K562 (cell line): ENCODE data around the gene DGKA. TPM values are rescaled to one million over a fixed set of nuclear protein-coding genes. Genes with fewer than 3 reads are reported as not detected.
A peak's percentile ranks its signal among the peaks of the same experiment; 100 is the strongest.

Experiments
- BDP1 ChIP-seq: IDR thresholded peaks from 3 replicates; pipeline ENCODE4 v1.6.1; 2011; ENCODE audit not compliant: insufficient read length, insufficient read depth
- BMI1 ChIP-seq: fragments of 150-350 bp; IDR thresholded peaks from 2 replicates; pipeline ENCODE4 v1.6.1; 2014; ENCODE audit warnings: low read length
- CCAR2 ChIP-seq: fragments of 200-400 bp; formaldehyde crosslinking; IDR thresholded peaks from 2 replicates; pipeline ENCODE4 v1.6.1; 2017; ENCODE audit warnings: mild to moderate bottlenecking, low read depth, low read length
- DPF2 ChIP-seq: fragments of 450-650 bp; IDR thresholded peaks from 2 replicates; pipeline ENCODE4 v1.6.1; 2016
- GABPB2 ChIP-seq: fragments of 250-450 bp; sonication (Bioruptor Pico); conservative IDR thresholded peaks from 2 replicates; pipeline ENCODE4 v1.5.1; 2021; ENCODE audit warnings: mild to moderate bottlenecking
- HDAC3 ChIP-seq: fragments of 450-650 bp; IDR thresholded peaks from 2 replicates; pipeline ENCODE4 v1.6.1; 2018; ENCODE audit warnings: borderline replicate concordance, mild to moderate bottlenecking, moderate library complexity; ENCODE audit not compliant: partially characterized antibody
- LCOR ChIP-seq: sonication (generic); formaldehyde crosslinking; IDR thresholded peaks from 2 replicates; pipeline ENCODE4 v1.8.0; 2022; ENCODE audit warnings: mild to moderate bottlenecking, missing genetic modification reagents
- MECOM ChIP-seq: fragments of 250-450 bp; sonication (Bioruptor Pico); IDR thresholded peaks from 2 replicates; pipeline ENCODE4 v1.8.0; 2022; ENCODE audit warnings: inconsistent platforms
- NFIX ChIP-seq: fragments of 250-450 bp; sonication (Bioruptor Pico); IDR thresholded peaks from 2 replicates; pipeline ENCODE4 v1.4.0; 2020; ENCODE audit warnings: low read depth, mild to moderate bottlenecking, moderate library complexity
- POLR2H ChIP-seq: IDR thresholded peaks from 2 replicates; pipeline ENCODE4 v1.6.1; 2016; ENCODE audit warnings: missing genetic modification characterization, low read depth, mild to moderate bottlenecking, control low read depth, missing compliant biosample characterization, moderate library complexity
- PTBP1 ChIP-seq: fragments of 200-400 bp; formaldehyde crosslinking; IDR thresholded peaks from 2 replicates; pipeline ENCODE4 v1.6.1; 2017; ENCODE audit warnings: low read depth, low read length
- SMAD3 ChIP-seq: fragments of 450-650 bp; formaldehyde crosslinking; conservative IDR thresholded peaks from 2 replicates; pipeline ENCODE4 v1.4.0; 2020; ENCODE audit warnings: mild to moderate bottlenecking
- SMARCA4 ChIP-seq: fragments of 450-650 bp; IDR thresholded peaks from 2 replicates; pipeline ENCODE4 v1.6.1; 2016
- ZFP36 ChIP-seq: fragments of 150-350 bp; IDR thresholded peaks from 2 replicates; pipeline ENCODE4 v1.6.1; 2018; ENCODE audit warnings: low read length, low read depth; ENCODE audit not compliant: partially characterized antibody
- ZNF277 ChIP-seq: fragments of 250-450 bp; sonication (Bioruptor Pico); IDR thresholded peaks from 2 replicates; pipeline ENCODE4 v1.8.0; 2022; ENCODE audit warnings: inconsistent platforms, mild to moderate bottlenecking, moderate library complexity, borderline replicate concordance
- ZNF57 ChIP-seq: fragments of 450-650 bp; formaldehyde crosslinking; IDR thresholded peaks from 2 replicates; pipeline ENCODE4 v1.4.0; 2020; ENCODE audit warnings: mild to moderate bottlenecking, moderate library complexity
- polyA plus RNA-seq, 8 experiments: library from polyadenylated mRNA; depleted of rRNA in 4 of 8; stranded (reverse) in 5 of 8; unstranded in 3 of 8; fragments of >200 nt; fragmentation: Nextera tagmentation in 2 of 8; fragmentation: Illumina TruSeq in 1 of 8; extraction: Ambion mirVana in 2 of 8; extraction: Trizol in 1 of 8; gene quantifications; 2 replicates each; pipeline versions ENCODE4 v1.2.1 to v1.2.3, GENCODE V29; 2011 to 2014; ENCODE audit warnings: inconsistent platforms in 1 of 8, missing spikeins in 1 of 8
- total RNA-seq, 7 experiments: library from RNA; depleted of rRNA in 6 of 7; stranded (reverse); fragments of >200 nt in 6 of 7; fragmentation: Illumina TruSeq in 2 of 7; extraction: Trizol in 2 of 7; gene quantifications; 2 replicates each; pipeline versions ENCODE4 v1.2.1 to v1.2.3, GENCODE V29; 2011 to 2021; ENCODE audit warnings: low replicate concordance in 1 of 7
- TF ChIP-seq, protein P1 (sequence below): fragments of 450-650 bp; IDR thresholded peaks from 2 replicates; pipeline ENCODE4 v1.6.1; 2014; ENCODE audit warnings: low read depth, mild to moderate bottlenecking, moderate library complexity, borderline replicate concordance
- TF ChIP-seq, protein P2 (sequence below), 3 experiments: IDR thresholded peaks in 2 of 3; conservative IDR thresholded peaks in 1 of 3; 2 replicates each; pipeline ENCODE4 v1.5.1; 2011 to 2012; ENCODE audit warnings: low read length in 3 of 3, mild to moderate bottlenecking in 3 of 3, control low read depth in 2 of 3, improper control_type of control experiment in 1 of 3, inconsistent platforms in 1 of 3, low read depth in 1 of 3, mixed read lengths in 1 of 3, moderate library complexity in 1 of 3; ENCODE audit not compliant: insufficient read depth in 2 of 3
- TF ChIP-seq, protein P3 (sequence below): fragments of 150-350 bp; IDR thresholded peaks from 2 replicates; pipeline ENCODE4 v1.6.1; 2014; ENCODE audit warnings: low read depth, mild to moderate bottlenecking, low read length, borderline replicate concordance

The DGKA gene
- total and polyA plus RNA-seq, 9 of the 15 experiments (the other 6 are each of a cell fraction or from before 2014, with no cell fraction given), result 3.4 to 12.4 (median 6.2) TPM

DNA sequence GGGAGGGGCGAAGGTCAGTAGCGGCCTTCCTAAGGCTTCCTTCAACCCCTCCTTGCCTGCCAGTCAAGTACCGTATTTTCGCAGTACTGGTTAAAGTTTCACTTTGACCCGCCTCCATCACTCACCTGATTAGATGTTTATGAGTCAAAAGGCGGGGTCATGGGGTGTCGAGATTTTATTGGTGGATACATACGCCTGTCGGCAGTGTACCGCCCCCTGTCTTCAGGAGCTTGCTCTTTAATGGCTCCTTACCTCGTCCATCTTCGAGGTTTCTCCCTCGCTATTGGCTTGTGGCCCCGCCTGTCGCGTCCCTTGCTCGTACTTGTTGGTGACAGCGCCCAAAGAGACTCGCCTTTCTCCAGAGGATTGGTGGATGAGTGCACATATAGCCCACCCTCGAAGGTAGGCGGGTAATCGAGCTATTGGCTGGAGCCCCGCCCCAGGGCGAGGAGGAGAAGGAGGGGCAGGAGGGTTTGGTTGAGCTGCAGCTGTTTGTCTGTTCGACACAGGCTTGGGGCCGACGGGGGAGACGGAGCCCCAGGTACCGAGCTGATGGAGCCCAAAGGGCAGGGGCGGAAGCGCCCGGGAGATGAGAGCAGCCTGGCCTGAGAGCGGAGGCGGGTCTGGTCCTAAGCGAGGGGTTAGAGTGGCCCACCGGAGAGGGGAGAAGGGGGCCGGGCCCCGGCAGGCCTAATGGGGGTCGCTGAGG is 42.8 kb downstream of the DGKA start, which contains the start of gene RAB5B (continued):
- TF ChIP-seq PTBP1 (no peak), SMAD3 (CRISPR knock-in tag) (no peak), NFIX (no peak), ZNF57 (CRISPR knock-in tag) (no peak), SMARCA4 (no peak), BMI1 (no peak), DPF2 (0 out of 2 replicates have a peak, but pooled peaks have one; percentile 39), ZNF277 (CRISPR knock-in tag) (no peak), CCAR2 (no peak), GABPB2 (no peak), BDP1 (no peak), HDAC3 (no peak), MECOM (no peak), LCOR (CRISPR knock-in tag) (peak; percentile 90), ZFP36 (no peak), POLR2H (tag) (peak; percentile 54)
- TF ChIP-seq, protein P1, sequence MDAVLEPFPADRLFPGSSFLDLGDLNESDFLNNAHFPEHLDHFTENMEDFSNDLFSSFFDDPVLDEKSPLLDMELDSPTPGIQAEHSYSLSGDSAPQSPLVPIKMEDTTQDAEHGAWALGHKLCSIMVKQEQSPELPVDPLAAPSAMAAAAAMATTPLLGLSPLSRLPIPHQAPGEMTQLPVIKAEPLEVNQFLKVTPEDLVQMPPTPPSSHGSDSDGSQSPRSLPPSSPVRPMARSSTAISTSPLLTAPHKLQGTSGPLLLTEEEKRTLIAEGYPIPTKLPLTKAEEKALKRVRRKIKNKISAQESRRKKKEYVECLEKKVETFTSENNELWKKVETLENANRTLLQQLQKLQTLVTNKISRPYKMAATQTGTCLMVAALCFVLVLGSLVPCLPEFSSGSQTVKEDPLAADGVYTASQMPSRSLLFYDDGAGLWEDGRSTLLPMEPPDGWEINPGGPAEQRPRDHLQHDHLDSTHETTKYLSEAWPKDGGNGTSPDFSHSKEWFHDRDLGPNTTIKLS, result peak; percentile 80; the same call in 1 of the 2 replicates
- TF ChIP-seq, protein P2, sequence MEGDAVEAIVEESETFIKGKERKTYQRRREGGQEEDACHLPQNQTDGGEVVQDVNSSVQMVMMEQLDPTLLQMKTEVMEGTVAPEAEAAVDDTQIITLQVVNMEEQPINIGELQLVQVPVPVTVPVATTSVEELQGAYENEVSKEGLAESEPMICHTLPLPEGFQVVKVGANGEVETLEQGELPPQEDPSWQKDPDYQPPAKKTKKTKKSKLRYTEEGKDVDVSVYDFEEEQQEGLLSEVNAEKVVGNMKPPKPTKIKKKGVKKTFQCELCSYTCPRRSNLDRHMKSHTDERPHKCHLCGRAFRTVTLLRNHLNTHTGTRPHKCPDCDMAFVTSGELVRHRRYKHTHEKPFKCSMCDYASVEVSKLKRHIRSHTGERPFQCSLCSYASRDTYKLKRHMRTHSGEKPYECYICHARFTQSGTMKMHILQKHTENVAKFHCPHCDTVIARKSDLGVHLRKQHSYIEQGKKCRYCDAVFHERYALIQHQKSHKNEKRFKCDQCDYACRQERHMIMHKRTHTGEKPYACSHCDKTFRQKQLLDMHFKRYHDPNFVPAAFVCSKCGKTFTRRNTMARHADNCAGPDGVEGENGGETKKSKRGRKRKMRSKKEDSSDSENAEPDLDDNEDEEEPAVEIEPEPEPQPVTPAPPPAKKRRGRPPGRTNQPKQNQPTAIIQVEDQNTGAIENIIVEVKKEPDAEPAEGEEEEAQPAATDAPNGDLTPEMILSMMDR (IDR thresholded peaks at IDR 0.05 in 2 of 3, conservative IDR thresholded peaks at IDR 0.05 in 1 of 3; ENCODE audit: insufficient read depth in 2 of 3, low read depth in 1 of 3, low read length in 3 of 3), result peak in 1 of 3 experiments; percentile 5; a peak in 1 of 6 replicates
- TF ChIP-seq, protein P3, sequence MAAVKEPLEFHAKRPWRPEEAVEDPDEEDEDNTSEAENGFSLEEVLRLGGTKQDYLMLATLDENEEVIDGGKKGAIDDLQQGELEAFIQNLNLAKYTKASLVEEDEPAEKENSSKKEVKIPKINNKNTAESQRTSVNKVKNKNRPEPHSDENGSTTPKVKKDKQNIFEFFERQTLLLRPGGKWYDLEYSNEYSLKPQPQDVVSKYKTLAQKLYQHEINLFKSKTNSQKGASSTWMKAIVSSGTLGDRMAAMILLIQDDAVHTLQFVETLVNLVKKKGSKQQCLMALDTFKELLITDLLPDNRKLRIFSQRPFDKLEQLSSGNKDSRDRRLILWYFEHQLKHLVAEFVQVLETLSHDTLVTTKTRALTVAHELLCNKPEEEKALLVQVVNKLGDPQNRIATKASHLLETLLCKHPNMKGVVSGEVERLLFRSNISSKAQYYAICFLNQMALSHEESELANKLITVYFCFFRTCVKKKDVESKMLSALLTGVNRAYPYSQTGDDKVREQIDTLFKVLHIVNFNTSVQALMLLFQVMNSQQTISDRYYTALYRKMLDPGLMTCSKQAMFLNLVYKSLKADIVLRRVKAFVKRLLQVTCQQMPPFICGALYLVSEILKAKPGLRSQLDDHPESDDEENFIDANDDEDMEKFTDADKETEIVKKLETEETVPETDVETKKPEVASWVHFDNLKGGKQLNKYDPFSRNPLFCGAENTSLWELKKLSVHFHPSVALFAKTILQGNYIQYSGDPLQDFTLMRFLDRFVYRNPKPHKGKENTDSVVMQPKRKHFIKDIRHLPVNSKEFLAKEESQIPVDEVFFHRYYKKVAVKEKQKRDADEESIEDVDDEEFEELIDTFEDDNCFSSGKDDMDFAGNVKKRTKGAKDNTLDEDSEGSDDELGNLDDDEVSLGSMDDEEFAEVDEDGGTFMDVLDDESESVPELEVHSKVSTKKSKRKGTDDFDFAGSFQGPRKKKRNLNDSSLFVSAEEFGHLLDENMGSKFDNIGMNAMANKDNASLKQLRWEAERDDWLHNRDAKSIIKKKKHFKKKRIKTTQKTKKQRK, result peak; percentile 100
